ENCODE data around the gene CDC26. TPM values are rescaled to one million over a fixed set of nuclear protein-coding genes. Genes with fewer than 3 reads are reported as not detected.
"Not testable (repeated sequence)": the region's sequence is repeated elsewhere in the genome, so short reads cannot be mapped to it uniquely, and the experiment has no call there.

CDC26 gene
- total RNA-seq, 2 experiments from 2014 or later: 35.1 to 41.8 TPM

DNA sequence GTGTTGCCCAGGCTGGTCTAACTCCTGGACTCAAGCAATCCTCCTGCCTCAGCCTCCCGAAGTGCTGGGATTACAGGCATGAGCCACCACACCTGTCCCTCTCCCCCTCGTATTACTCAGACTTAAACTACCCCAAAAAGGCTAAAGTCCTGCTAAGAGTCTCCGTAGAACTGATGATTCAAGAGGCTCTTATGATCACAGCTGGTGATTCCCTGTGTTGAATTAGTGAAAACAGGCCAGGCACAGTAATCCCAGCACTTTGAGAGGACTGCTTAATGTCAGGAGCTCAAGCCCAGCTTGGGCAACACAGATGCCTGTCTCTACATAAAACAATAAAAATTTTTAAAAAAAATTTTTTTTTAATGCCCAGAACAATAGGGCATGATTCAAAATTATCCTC, 9.2 kb downstream of the CDC26 start:
- no peaks in the 10 kb centered on the region for H3K9me3 Mint-ChIP-seq
- no peak for DNase-seq
- peaks cover 12% of the 10 kb centered on the region for H3K4me1 Mint-ChIP-seq
- H3K36me3 Mint-ChIP-seq: peaks cover 12% of the 10 kb centered on the region
- no peak overlapping the region for H3K27ac Mint-ChIP-seq
- H3K4me3 Mint-ChIP-seq: no peak overlapping the region
- H3K27me3 Mint-ChIP-seq: no peaks in the 10 kb centered on the region

DNA sequence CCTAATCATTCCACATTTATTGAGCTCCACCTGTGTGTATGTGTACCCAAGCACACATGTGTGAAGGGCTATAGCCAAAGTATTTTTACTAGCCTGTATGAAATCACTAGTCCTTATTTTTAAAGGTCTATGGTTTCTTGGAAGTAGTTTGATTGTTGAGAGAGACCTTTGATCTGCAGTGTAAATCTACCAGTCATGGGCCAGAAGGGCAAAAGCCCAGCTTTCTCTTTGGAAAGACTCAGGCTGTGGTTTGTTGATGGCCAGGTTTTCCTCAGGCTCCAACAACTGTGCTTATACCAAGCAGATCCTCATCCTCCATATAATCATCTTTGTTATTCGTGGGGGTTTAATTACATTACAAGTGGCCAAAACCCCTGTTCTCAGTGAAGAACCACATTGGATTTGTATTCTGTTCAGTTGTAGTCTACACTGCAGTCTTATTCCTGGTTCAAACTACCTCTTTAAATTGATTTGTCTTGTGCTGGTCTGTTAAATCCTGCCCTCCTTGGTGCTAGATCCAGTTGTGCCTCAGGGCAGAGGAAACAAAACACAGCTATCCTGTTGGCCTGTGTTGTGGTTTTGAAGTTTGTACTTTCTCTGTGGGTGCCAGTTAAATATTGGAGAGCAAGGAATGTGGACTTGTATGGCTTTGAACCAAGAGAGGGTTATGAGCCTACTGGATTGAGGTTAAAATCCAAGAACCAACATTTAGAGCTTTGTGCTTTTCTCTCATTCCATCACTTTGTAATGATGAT, 13.3 kb downstream of the CDC26 start:
- Mint-ChIP-seq H3K36me3 (peaks cover 15% of the 10 kb centered on the region), H3K4me3 (no peak overlapping the region), H3K9me3 (no peaks in the 10 kb centered on the region), H3K4me1 (no peaks in the 10 kb centered on the region), H3K27ac (no peak overlapping the region), H3K27me3 (no peaks in the 10 kb centered on the region)
- no peak for DNase-seq

GRCh38 chr9:113258282-113258681, 17.1 kb downstream of the CDC26 start:
- Mint-ChIP-seq H3K4me1 (no peaks in the 10 kb centered on the region), H3K9me3 (no peaks in the 10 kb centered on the region), H3K36me3 (peaks cover 10% of the 10 kb centered on the region), H3K27me3 (no peaks in the 10 kb centered on the region), H3K4me3 (no peak overlapping the region), H3K27ac (no peak overlapping the region)
- no peak for DNase-seq

DNA sequence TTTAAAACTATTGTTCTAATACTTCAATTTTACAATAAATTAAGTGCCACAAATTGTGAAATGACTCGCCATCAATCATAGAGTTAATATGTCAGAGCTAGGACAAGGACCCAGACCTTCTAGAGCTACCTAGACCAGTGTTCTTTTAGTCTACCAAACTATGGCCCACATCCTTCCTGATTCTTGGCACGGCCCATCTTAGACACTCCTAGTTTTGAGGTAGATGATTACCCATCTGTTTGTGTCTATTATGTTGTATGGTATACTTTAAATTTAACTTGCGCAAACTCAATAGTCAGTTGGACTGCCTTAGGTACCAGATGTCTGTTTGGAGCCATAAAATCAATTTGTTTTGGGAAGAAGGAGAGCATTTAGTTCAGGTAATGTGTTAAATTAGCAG, 17.5 kb downstream of the CDC26 start:
- peaks cover 10% of the 10 kb centered on the region for H3K36me3 Mint-ChIP-seq
- no peaks in the 10 kb centered on the region for H3K9me3 Mint-ChIP-seq
- no peak for DNase-seq
- no peaks in the 10 kb centered on the region for H3K27me3 Mint-ChIP-seq
- H3K27ac Mint-ChIP-seq: no peak overlapping the region
- H3K4me1 Mint-ChIP-seq: no peaks in the 10 kb centered on the region
- H3K4me3 Mint-ChIP-seq: no peak overlapping the region

DNA sequence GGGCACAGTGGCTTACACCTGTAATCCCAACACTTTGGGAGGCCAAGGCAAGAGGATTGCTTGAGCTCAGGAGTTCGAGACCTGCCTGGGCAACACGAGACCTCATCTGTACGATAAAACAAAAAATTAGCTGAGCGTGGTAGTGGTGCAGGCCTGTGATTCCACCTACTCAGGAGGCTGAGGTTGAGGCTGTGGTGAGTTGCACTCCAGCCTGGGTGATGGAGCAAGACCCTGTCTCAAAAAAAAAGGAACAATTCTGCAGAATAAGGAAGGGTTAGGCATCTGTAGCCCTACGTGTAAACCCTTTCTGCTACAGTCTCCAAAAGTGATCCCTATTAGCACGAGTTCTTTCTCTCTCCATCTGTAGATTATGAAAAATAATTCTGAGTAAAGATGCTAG, 19.9 kb downstream of the CDC26 start:
- Mint-ChIP-seq H3K4me3 (no peak overlapping the region), H3K27ac (no peak overlapping the region)
- no peak for DNase-seq

GRCh38 chr9:113254991-113255390, 20.4 kb downstream of the CDC26 start:
- Mint-ChIP-seq H3K27me3 (no peaks in the 10 kb centered on the region), H3K4me3 (no peak overlapping the region), H3K27ac (no peak overlapping the region), H3K9me3 (no peaks in the 10 kb centered on the region), H3K4me1 (no peaks in the 10 kb centered on the region), H3K36me3 (peaks cover 9% of the 10 kb centered on the region)
- no peak for DNase-seq

More for the DNA sequence above, 19.9 kb downstream of the CDC26 start:
- H3K4me1 Mint-ChIP-seq: no peaks in the 10 kb centered on the region
- no peaks in the 10 kb centered on the region for H3K9me3 Mint-ChIP-seq
- H3K36me3 Mint-ChIP-seq: peaks cover 9% of the 10 kb centered on the region
- H3K27me3 Mint-ChIP-seq: no peaks in the 10 kb centered on the region

DNA sequence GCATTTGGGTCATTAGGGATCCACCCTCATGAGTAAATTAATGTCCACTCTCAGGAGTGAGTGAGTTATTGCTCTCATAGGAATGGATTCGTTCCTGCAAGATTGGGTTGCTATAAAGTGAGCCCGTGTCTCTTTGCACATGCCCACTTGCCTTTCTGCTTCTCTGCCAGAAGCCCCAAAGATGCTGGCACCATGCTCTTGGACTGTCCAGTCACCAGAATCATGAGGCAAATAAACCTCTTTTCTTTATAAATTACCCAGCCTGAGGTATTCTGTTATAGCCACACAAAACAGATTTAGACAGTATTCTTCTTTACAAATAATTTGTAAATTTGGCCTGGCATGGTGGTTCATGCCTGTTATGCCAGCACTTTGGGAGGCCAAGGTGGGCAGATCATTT, 24.6 kb downstream of the CDC26 start:
- peaks cover 2% of the 10 kb centered on the region for H3K9me3 Mint-ChIP-seq
- H3K4me1 Mint-ChIP-seq: no peaks in the 10 kb centered on the region
- peaks cover 7% of the 10 kb centered on the region for H3K36me3 Mint-ChIP-seq
- no peak overlapping the region for H3K27ac Mint-ChIP-seq
- H3K4me3 Mint-ChIP-seq: no peak overlapping the region
- no peak for DNase-seq
- no peaks in the 10 kb centered on the region for H3K27me3 Mint-ChIP-seq

DNA sequence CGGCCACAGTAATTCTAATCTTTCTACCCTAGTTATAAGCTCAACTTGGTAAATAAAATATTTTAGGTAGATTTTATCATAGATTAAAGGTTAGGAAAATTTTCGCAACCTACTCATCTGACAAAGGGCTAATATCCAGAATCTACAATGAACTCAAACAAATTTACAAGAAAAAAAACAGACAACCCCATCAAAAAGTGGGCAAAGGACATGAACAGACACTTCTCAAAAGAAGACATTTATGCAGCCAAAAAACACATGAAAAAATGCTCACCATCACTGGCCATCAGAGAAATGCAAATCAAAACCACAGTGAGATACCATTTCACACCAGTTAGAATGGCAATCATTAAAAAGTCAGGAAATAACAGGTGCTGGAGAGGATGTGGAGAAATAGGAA, 25.7 kb downstream of the CDC26 start:
- H3K4me1 Mint-ChIP-seq, H3K36me3 Mint-ChIP-seq, H3K4me3 Mint-ChIP-seq, DNase-seq, H3K9me3 Mint-ChIP-seq, H3K27me3 Mint-ChIP-seq, H3K27ac Mint-ChIP-seq: not testable (repeated sequence)

DNA sequence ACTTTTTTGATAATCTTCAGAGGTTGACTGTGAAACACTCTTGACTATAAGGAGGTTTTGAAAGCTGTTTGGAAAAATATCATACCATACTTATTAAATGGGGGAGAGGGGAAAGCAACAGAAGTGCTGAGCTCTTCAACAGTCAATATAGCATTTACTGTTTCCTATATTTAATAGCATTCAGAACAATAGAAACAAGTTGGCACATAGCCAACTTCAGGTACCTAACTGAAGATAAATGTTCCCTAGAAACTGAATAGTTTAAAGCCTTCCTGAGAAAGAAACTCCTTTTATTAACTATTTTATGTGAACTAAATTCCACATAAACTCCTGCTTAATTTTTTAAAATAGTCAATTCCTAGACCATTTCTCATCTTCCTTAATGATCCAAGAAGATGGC, 27.7 kb downstream of the CDC26 start:
- Mint-ChIP-seq H3K27me3 (no peaks in the 10 kb centered on the region), H3K4me3 (no peak overlapping the region), H3K4me1 (no peaks in the 10 kb centered on the region), H3K9me3 (peaks cover 2% of the 10 kb centered on the region), H3K36me3 (peaks cover 7% of the 10 kb centered on the region), H3K27ac (no peak overlapping the region)
- no peak for DNase-seq

DNA sequence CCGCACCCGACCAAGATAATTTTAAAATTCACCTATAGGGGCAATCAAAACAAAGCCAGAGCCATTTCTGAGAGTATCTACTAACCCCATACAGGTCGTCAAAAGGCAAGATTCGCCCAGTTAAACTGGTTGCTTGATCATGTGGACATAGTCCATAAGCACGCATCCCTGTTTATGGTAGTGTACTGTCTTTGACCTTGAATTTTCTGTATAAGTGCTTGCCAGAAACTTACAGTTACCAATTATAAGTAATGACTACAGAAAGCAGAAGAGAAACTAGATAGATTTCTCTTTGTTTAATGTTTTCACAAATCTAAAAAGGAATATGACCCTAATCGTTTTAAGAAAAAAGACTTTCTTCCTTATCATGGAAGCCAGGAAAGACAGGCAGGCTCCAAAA, 28.4 kb downstream of the CDC26 start:
- H3K4me3 Mint-ChIP-seq: no peak overlapping the region
- H3K27ac Mint-ChIP-seq: no peak overlapping the region
- peaks cover 2% of the 10 kb centered on the region for H3K9me3 Mint-ChIP-seq
- DNase-seq: no peak
- no peaks in the 10 kb centered on the region for H3K27me3 Mint-ChIP-seq
- peaks cover 7% of the 10 kb centered on the region for H3K36me3 Mint-ChIP-seq
- H3K4me1 Mint-ChIP-seq: no peaks in the 10 kb centered on the region

DNA sequence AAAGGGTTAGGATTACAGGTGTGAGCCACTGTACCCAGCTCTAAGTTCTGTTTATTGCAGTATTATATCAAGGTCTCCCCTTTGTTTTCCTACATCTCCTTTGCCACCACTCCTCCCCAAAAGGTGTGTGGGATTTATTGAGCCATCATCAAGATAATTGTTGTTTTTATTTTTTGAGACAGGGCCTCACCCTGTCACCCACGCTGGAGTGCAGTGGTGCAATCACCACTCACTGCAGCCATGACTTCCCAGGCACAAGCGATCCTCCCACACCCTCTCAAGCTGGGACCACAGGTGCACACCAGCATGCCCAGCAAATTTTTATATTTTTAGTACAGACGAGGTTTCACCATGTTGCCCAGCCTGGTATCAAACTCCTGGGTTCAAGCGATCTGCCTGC, 29.5 kb downstream of the CDC26 start:
- H3K36me3 Mint-ChIP-seq: peaks cover 7% of the 10 kb centered on the region

DNA sequence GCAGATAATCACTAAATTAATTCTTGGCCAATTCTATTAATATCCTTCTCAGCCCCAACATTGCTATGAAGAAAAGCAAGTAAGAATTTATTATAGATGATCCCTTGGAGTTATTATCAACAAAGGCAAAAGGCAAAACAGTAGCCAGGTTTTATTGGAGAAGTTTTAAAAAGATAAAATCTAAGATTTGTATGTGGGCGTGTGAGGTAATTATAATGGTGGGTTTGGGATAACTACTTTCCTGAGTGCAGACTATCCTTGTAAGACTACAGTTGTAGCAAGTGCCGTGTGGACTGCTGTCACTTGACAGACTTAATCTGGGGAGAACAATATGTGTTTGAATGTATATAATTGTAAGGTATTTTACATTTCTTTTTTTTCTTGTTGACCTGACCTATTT, 30.8 kb downstream of the CDC26 start:
- Mint-ChIP-seq H3K4me1 (no peaks in the 10 kb centered on the region), H3K36me3 (peaks cover 8% of the 10 kb centered on the region), H3K9me3 (peaks cover 2% of the 10 kb centered on the region), H3K4me3 (no peak overlapping the region), H3K27me3 (no peaks in the 10 kb centered on the region), H3K27ac (no peak overlapping the region)
- DNase-seq: no peak

More for the DNA sequence above, 29.5 kb downstream of the CDC26 start:
- Mint-ChIP-seq H3K9me3 (peaks cover 2% of the 10 kb centered on the region), H3K27ac (no peak overlapping the region), H3K4me3 (no peak overlapping the region), H3K4me1 (no peaks in the 10 kb centered on the region), H3K27me3 (no peaks in the 10 kb centered on the region)
- DNase-seq: no peak

GRCh38 chr9:113241161-113241560, 34.2 kb downstream of the CDC26 start:
- Mint-ChIP-seq H3K4me3 (no peak overlapping the region), H3K27me3 (no peaks in the 10 kb centered on the region), H3K36me3 (peaks cover 2% of the 10 kb centered on the region), H3K27ac (no peak overlapping the region), H3K9me3 (no peaks in the 10 kb centered on the region), H3K4me1 (peaks cover 6% of the 10 kb centered on the region)
- no peak for DNase-seq

DNA sequence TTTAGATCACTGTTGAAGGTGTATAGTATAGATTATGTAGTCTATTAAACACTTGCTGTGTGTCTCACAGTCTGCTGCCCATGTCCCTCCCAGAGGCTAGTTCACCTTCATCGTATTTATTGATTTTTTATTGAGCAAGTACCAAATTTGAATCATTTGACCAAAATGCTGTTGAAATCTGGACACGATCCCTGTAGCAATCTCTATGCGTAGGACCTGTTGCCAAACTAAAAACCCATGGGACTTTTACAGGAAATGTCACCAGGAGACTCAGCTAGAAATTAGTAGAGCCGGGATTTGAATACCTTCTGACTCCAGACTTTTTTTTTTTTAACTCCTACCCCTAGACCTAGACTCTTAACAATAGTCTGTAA, 36.5 kb downstream of the CDC26 start:
- no peak for DNase-seq
- Mint-ChIP-seq H3K27me3 (no peaks in the 10 kb centered on the region), H3K4me3 (no peak overlapping the region), H3K4me1 (peaks cover 6% of the 10 kb centered on the region), H3K9me3 (no peaks in the 10 kb centered on the region), H3K27ac (no peak overlapping the region), H3K36me3 (peaks cover 2% of the 10 kb centered on the region)

GRCh38 chr9:113238202-113238858, 37.0 kb downstream of the CDC26 start:
- no peak for DNase-seq
- Mint-ChIP-seq H3K4me1 (peaks cover 6% of the 10 kb centered on the region), H3K36me3 (peaks cover 2% of the 10 kb centered on the region), H3K27me3 (no peaks in the 10 kb centered on the region), H3K9me3 (no peaks in the 10 kb centered on the region), H3K4me3 (no peak overlapping the region), H3K27ac (no peak overlapping the region)

DNA sequence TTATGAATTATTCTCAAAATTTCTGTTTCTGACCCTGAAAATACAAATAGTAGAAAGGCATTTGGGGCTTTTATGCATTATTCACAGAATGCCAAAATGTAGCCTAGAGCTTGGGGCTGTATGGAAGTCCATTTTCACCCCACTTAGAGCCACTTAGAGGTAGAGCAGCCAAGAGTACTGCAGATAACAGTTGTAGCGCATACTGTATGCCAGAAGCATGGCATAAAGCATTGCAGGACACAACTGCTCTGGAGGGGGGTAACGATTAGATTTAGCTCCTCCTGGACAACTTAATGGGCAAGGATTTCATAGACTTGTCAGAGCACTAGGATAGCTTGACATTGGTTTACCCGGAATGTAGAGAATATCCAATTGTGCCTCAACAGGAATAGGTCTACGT, 38.3 kb downstream of the CDC26 start:
- Mint-ChIP-seq H3K4me3 (no peak overlapping the region), H3K27ac (no peak overlapping the region), H3K4me1 (peaks cover 11% of the 10 kb centered on the region), H3K9me3 (no peaks in the 10 kb centered on the region), H3K27me3 (no peaks in the 10 kb centered on the region), H3K36me3 (peaks cover 2% of the 10 kb centered on the region)
- DNase-seq: no peak

Measured in activated naive CD8-positive, alpha-beta T cell treated with anti-CD3 and anti-CD28 coated beads for 36 hours (primary cell).